Measurements from ENCODE around the gene PBRM1.

- TF ChIP-seq EZH2 (IDR thresholded peaks at IDR 0.05) = no peak
- TF ChIP-seq POLR2AphosphoS5 (IDR thresholded peaks at IDR 0.05; ENCODE audit: borderline replicate concordance, low read depth, low read length) = peak; percentile 99
Measured at GRCh38 chr3:52536369-52537164, 149.1 kb downstream of the PBRM1 start, which contains the start of gene UQCC5.

Measured in SK-N-MC (cell line).